GM19397 (cell line): ENCODE results near the gene CHCT1.
"Not testable (repeated sequence)": the region's sequence is repeated elsewhere in the genome, so short reads cannot be mapped to it uniquely, and the experiment has no call there.

Source experiments
- ATAC-seq: cut with Tn5 transposase; IDR thresholded peaks from one replicate; pipeline ENCODE4 v1.9.1; 2021; ENCODE audit warnings: mild to moderate bottlenecking, moderate library complexity; ENCODE audit not compliant: unreplicated experiment

CHCT1 gene

DNA sequence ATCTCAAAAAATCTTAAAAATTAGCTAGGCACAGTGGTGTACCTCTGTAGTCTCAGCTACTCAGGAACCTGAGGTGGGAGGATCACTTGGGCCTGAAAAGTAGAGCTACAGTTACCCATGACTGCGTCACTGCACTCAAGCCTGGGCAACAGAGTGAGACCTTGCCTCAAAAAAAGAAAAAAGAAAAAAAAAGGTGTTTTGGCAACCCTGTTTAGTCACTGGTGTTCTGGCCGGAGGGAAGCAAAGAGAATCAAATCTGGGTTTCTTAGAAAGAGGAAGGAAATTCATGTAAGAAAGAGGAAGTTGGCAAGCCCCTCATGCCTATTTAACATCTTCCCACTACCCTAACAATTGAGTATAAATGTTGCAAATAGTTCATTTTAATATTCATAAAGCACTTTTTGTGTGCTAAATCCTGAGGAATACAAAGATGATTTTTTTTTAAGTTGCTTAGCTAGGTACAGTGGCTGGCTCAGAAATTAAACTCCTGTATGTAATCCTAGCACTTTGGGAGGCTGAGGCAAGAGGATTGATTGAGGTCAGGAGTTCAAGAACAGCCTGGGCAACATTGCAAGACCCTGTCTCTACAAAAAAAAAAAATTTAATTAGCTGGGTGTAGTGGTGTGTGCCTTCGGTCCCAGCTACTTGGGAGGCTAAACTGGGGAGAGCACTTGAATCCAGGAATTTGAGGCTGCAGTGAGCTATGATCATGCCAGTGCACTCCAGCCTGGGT, 23.9 kb upstream of the CHCT1 start:
- peak; percentile 62 for ATAC-seq

DNA sequence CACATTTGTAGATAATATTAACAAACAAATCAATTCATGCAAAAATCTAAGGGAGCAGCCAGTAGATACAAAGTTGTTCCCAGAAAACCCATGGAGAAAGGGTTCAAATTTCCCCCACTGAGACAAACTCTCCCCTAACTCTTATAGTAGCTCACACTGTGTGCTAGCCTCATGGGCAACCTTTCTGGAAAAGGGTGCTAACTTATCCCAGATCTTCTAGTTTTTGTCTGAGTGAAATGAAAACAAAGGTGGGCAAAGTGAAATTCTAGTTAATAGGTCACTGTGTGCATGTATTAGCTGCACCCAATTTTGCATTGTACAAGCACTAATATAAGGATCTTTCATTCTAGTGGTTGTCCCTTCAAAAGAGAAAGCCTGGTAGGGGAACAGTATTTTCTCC, 20.5 kb upstream of the CHCT1 start:
- no peak for ATAC-seq

DNA sequence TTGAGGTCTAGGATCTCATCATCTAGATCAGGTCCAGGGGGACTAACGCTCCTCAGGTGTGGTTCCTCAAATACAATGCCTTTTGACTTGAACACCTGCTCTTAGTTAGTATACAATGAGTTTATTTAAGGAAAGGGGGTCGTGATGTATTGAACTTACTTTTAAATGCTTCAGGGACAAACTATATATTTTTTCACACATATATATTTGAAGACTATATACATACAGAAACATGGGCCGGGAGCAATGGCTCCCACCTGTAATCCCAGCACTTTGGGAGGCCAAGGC, 18.8 kb upstream of the CHCT1 start:
- no peak for ATAC-seq

DNA sequence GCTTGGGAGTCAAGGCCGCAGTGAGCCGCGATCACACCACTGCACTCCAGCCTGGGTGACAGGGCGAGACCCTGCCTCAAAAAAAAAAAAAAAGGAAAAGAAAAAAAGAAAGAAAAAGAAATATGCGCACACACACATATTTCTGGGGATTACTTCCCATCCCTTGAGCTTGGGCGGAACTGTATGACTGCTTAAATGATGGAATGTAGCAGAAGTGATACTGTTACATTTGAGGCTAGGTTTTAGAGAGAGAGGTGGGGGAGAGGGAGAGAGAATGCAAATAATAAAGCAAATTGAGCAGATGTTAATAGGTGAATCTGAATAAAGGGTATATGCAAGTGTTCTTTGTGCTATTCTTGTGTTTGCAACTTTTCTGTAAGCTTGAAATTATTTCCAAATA, 18.3 kb upstream of the CHCT1 start:
- no peak for ATAC-seq

DNA sequence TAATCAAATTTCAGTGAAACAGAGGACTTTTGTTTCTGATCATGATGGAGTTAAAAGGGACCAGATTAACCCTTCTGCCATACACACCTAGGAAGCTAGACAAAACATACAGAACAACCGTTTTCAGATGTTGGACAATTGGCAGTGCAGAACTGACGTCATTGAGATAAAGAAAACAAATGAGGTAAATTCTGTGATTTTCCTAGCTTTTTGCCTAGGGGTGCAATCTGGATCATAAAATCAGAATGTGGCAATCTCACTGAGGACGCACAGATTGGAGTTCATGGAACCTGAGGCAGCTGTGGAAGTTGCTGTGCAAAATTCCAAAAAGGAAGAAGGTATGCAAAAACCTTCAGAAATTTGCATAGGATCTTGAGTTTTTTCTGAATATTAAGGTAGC, 15.4 kb upstream of the CHCT1 start:
- ATAC-seq, result no peak

DNA sequence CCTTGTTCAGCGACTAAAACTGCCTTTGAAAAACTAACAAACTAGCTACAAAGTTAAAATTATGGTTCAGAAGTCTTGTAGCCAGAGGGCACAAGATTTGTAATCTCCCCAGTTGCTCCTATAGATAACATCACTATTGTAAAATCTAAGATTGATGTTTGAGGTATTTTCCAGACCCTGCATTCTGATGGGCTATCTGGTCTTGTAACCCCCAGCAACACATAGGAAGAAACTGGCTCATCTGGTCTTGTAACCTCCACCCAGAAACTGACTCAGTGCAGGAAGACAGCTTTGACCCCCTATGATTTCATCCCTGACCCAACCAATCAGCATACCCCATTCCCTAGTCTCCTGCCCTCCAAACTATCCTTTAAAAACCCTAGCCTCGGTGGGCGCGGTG, 12.3 kb upstream of the CHCT1 start:
- no peak for ATAC-seq

DNA sequence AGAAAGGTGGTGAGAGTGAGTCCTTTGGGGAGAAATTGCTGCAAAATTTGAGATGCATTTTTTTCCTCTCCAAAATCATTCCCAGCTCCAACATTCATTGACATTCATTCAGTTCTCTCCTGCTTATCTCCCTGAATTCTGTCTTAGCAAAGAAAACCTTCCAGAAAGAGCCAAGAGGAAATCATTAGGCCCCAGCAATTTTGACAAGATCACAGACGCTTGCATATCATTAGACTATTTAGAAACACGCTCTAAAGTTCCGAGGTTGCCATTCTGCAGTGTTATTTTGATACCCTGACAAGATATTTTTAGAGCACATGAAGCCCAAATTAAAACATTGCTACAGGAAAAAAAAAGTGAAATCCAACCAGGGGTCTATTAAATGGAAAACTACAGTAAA, 9.6 kb upstream of the CHCT1 start:
- no peak for ATAC-seq

DNA sequence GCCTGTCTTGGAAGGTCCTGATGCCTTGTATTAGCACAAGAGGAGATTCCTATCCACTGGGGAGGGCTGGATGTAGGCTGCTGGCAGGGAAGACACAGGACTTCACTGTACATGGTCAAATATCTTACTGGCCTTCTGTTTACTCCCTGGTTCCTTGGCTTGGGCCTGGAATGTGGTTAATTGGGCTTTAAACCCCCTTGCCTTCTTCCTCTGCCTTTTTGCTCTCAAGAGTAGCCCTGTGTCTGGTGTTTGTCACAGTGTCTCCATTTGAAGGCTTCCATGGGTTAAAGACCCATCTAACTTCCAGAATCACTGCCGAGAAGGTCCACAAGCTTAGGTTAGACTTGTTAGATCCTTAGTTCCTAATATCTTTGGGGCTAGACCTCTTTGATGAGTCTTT, 7.1 kb upstream of the CHCT1 start:
- ATAC-seq, result no peak

DNA sequence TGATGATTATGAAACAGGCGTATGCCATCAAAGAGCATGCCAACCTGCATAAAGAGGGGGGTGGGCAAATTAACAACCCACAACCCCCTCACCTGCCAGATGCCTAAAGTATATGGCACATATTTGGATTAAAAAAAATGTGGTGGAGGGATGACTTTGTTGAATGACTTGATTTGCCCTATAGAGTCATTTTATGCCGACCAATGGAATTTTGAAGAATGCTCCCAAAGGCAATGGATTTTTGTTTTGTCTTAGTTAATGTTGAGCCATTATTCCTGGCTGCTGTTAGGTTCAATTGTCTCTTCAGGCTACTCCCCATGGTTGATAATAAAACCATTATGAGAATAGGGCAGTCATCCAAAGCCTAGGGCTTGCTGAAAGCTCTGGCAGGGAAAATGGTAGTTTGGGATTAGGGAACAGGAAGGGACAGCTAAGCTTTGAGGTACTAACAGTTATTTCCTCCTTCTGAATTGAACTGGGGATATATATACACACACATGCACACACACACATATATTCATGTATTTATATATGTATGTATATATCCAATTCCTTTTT, 5.8 kb upstream of the CHCT1 start:
- no peak for ATAC-seq

DNA sequence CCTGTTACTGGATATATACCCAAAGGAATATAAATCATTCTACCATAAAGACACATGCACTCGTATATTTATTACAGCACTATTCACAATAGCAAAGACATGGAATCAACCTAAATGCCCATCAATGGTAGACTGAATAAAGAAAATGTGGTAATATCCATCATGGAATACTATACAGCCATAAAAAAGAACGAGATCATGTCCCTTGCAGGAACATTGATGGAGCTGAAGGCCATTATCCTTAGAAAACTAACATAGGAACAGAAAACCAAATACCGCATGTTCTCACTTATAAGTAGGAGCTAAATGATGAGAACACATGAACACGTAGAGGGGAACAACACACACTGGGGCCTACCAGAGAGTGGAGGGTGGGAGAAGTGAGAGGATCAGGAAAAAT, 3.3 kb upstream of the CHCT1 start:
- not testable (repeated sequence) for ATAC-seq

DNA sequence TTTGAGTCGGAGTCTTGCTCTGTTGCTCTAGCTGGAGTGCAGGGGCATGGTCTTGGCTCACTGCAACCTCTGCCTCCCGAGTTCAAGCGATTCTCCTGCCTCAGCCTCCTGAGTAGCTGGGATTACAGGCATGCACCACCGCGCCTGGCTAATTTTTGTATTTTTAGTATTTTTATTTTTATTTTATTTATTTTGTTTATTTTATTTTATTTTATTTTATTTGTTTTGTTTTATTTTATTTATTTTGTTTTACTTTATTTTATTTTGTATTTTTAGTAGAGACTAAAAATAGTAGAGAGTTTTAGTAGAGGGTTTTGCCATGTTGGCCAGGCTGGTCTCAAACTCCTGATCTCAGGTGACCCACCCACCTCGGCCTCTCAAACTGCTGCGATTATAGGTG, 2.4 kb upstream of the CHCT1 start:
- not testable (repeated sequence) for ATAC-seq

DNA sequence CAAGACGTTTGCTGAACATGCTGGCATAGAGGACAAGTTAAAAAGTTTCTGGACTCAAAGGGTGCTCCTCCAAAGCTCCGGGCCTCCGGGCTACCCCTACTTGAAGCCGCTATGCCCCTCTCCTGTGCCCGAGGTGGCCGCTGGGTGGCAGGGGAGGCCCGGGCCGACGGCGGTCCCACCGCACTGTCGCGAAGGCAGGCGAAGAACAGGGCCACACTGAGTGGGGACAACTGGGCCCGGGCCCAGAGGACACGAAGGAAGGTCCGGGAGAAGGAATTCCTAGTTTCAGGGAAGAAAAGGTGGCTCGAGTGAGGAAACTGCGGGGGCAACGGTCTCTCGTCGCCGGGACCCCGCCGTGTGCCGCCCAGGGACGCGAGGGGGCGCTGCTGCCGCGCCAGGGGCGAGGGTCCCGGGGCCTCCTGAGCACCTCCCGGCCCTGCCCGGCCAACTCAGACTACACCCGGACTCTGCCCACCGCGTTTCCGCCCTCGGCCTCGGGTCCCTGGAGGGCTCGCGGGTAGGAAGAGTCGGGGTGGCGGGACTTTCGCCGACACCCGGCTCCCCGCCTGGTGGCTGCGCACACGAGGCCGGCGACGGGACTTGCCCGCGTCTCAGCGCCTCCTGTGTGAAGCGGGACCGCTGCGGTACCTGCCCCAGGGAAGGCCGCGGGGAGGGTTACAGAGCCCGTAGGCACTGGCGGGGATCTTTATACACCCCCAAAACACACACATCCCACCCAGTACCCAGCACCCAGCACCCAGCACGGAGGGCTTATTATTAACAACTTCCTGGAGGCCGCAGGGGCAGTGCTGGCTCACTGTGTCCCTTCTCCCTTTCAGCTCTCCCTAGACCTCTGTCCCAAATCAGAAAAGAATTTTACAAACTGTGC, 772 bp upstream of the CHCT1 start:
- ATAC-seq, result peak; percentile 89

DNA sequence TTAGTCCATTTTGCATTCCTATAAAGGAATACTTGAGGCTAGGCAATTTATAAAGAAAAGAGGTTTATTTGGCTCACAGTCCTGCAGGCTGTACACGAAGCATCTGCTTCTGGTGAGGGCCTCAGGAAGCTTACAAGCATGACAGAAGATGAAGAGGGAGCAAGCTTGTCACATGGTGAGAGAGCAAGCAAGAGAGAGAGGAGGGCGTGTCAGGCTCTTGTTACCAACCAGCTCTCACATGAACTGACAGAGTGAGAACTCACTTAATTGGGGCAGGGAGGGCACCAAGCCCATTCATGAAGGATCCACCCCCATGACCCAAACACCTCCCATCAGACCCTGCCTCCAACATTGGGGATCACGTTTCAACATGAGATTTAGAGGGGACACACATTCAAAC, 1.6 kb downstream of the CHCT1 start:
- ATAC-seq, result no peak

DNA sequence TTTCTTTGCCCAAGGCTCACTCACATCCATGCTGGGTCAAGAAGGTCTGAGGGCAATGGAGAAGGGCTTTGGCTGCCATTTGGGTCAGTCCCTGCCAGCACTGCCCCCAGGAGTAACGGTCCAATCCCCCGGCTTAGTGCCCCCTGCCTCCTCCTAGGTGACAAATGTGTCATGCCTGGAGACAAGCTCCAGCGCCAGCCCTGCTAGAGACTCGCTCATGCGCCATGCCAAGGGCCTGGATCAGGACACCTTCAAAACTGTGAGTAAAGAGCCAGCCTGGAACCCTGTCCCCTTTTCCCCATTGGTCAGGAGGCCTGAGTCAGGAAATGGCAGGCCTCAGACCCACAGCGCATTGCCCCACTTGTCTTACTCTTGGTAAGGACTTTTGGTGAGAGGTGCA, 3.3 kb downstream of the CHCT1 start:
- no peak for ATAC-seq

DNA sequence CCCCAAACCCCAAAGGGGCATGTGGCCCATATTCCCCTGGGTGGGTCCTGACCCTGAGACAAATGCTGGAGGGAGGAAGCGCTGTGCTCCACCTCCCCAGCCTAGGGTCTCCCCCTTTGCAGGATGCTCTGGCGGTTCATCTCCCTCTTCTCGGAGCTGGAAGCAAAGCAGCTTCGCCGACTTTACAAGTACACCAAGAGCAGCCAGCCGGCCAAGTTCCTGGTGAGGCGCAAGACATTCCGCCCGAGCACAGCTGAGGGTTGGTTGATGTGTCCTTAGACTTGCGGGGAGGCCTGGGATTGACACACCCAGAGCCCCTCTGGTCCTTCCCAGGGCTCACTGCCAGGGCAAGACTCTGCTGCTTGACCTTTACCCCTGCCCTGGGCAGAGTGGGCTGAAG, 4.3 kb downstream of the CHCT1 start:
- ATAC-seq, result no peak

DNA sequence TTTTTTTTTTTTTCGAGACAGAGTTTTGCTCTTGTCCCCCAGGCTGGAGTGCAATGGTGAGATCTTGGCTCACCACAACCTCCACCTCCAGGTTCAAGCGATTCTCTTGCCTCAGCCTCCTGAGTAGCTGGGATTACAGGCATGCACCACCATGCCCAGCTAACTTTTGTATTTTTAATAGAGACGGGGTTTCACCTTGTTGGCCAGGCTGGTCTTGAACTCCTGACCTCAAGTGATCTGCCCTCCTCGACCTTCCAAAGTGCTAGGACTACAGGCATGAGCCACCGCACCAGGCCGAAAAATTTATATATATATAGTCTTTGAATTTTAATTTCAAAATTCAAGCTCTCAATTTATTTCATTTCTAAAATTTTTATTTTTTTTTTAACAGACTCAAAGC, 6.2 kb downstream of the CHCT1 start:
- ATAC-seq, result not testable (repeated sequence)

DNA sequence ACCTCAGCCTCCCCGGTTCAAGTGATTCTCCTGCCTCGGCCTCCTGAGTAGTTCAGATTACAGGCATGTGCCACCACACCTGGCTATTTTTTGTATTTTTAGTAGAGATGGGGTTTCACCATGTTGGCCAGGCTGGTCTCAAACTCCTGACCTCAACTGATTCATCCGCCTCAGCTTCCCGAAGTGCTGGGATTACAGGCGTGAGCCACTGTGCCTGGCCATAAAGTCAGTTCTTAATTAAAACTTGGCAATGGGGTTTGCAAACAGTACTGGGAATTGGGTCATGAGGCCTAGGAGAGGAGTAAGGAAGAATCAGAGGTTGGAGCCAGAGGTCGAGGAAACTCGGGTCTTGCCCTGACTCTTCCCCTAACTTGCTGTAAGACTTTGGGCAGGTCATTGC, 8.3 kb downstream of the CHCT1 start:
- not testable (repeated sequence) for ATAC-seq

DNA sequence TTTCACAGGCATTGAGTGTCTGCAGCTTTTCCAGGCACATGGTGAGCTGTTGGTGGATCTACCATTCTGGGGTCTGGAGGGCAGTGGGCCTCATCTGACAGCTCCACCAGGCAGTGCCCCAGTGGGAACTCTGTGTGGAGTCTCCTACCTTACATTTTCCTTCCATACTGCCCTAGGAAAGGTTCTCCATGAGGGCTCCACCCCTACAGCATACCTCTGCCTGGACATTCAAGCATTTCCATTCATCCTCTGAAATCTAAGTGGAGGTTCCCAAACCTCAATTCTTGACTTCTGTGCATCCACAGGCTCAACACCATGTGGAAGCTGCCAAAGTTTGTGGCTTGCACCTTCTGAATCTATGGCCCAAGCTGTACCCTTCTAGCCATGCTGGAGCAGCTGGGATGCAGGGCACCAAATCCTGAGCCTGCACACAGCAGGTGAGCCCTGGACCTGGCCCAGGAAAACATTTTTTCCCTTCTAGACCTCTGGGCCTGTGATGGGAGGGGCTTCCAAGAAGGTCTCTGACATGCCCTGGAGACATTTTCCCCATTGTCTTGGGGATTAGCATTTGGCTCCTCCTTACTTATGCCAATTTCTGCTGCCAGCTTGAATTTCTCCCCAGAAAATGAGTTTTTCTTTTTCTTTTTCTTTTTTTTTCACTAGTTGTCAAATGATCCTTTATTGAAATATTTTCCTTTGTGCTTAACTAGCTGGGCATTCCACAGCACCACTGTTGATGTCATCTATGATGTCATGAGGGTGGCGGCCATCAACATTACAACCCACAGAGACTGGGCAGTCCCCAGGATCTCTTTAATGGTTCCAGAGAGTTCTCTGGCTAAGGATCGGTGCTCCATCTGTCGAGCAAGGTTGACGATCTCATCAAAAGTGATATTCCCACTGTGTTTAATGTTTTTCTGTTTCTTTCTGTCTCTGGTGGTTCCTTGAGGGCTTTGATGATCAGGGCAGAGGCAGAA, 11.0 kb downstream of the CHCT1 start:
- not testable (repeated sequence) for ATAC-seq

DNA sequence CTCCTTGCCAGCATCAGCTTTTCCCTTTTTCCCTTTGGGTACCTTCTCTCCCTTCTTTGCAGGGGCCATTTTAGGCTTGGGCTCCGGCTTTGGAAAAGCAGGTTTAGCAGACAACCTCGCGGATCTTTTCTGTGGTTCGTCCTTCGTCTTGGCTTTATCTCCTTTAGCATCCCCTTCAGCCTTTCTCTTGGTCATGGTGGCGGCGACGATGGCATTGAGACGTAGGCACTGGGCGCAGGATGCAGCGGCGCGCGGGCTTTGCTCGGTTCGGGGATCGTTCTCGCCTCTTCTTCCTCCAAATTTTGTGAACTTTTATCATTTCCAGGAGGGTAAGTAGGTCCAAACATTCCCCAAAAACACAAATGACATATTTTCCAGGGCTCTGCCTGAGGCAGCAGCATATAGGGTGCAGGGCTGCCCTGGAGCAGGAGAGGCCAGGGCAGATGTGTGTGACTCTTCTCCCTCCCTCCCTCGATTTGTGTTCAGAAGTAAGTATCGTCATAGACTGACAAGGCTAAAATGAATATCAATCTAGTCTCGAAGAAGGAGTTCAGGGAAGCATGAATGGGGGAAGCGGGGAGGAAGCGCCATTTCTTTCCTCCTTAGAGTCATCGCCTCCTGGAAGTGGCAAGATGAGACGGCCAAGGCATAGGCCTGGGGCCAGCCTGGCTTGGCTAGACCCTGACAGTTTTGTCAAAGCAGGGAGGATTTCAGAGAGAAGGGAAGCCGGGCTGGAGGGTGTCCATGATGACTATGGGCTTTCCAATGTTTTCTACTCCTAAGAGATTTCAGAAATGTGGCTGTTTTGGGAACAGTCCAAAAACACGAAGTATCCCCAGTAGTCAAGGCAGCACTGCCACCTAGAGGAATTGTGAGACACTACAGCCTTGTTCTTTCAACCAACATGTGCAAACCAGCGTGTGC, 13.2 kb downstream of the CHCT1 start:
- no peak for ATAC-seq

DNA sequence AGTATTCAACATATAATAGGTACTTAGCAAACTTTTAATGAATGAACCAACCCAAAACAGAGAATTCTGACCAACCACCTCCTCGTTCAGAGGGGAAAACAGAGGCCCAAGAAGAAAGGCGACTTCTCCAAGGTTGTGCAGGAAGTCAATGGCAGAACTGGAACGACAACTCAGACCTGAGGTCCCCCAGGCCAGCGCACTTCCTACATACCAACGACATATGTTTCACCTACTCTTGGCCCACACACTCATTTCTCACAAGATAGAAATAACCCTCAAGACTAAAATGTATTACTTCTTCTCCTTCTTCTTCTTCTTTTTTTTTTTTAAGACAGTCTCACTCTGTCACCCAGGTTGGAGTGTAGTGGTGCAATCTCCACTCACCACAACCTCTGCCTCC, 14.4 kb downstream of the CHCT1 start:
- no peak for ATAC-seq
